ENCODE results near the gene MBP.

DNA sequence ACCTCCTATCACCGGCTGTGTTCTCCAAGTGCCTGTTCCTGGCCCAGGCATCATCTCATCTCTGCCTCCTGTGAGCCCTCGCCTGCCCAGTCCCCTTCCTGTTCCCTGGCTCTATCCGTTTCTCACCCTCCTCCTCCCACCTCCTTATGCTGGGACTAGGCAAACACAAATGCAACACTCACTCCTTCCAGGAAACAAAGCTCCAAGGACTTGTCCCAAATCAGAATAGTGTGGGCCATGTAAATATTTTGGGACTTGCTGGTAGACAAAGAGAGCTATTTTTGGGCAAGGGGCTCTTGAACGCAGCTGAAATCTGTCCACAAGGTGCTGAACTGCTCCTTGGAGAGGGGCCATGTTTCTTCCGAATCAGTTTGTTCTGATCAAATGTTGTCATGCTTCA, 25.3 kb downstream of the MBP start:
- TF ChIP-seq, protein P1, sequence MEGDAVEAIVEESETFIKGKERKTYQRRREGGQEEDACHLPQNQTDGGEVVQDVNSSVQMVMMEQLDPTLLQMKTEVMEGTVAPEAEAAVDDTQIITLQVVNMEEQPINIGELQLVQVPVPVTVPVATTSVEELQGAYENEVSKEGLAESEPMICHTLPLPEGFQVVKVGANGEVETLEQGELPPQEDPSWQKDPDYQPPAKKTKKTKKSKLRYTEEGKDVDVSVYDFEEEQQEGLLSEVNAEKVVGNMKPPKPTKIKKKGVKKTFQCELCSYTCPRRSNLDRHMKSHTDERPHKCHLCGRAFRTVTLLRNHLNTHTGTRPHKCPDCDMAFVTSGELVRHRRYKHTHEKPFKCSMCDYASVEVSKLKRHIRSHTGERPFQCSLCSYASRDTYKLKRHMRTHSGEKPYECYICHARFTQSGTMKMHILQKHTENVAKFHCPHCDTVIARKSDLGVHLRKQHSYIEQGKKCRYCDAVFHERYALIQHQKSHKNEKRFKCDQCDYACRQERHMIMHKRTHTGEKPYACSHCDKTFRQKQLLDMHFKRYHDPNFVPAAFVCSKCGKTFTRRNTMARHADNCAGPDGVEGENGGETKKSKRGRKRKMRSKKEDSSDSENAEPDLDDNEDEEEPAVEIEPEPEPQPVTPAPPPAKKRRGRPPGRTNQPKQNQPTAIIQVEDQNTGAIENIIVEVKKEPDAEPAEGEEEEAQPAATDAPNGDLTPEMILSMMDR (conservative IDR thresholded peaks at IDR 0.05 in 1 of 2, IDR thresholded peaks at IDR 0.05 in 1 of 2; ENCODE audit: low read depth in 1 of 2, low read length in 2 of 2): no peak
- no peak for TF ChIP-seq EZH2 (IDR thresholded peaks at IDR 0.05; ENCODE audit: low read length, missing control alignments)
